Stimulated activated CD4-positive, alpha-beta T cell treated with anti-CD3 and anti-CD28 coated beads, Interleukin-2, amount 100 ng/mL, for 24 hours (primary cell): ENCODE data around the gene ZFYVE1.
"Not testable (repeated sequence)": the region's sequence is repeated elsewhere in the genome, so short reads cannot be mapped to it uniquely, and the experiment has no call there.

ENCODE experiments used
- DNase-seq, 2 donors: peaks; one replicate each; pipeline ENCODE4 v3.0.0-alpha.2; 2020

ZFYVE1 gene

DNA sequence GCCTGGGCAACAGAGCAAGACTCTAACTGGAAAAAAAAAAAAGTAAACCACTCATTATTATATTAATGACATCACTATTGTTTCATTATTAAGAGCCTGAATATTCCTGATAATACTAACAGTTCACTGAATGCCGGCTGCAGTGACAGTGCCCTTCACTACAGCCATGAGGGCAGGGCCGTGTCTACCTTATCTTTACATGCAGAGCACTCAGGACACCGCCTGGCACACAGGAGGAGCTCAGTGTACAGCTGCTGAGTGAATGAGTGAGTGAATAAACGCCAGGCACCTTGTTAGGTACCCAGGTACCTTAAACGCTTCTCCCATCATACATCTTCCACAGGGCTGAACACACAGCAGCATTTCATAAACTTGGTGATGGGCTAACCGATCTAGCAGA is 23.2 kb downstream of the ZFYVE1 start:
- DNase-seq = no peak

DNA sequence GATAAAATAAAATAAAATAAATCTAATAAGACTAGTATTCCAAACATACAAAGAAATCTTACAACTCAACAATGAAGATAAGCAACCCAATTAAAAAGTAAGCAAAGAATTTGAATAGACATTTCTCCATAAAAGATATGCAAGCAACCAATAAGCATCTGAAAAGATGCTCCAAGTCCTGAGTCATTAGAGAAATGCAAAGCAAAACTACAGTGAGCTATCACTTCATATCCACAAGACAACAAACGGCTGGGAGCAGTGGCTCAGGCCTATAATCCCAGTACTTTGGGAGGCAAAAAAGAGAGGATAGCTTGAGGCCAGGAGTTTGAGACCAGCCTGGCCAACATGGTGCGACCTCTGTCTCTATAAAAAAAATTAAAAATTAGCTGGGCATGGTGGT is 26.8 kb downstream of the ZFYVE1 start:
- no peak for DNase-seq

DNA sequence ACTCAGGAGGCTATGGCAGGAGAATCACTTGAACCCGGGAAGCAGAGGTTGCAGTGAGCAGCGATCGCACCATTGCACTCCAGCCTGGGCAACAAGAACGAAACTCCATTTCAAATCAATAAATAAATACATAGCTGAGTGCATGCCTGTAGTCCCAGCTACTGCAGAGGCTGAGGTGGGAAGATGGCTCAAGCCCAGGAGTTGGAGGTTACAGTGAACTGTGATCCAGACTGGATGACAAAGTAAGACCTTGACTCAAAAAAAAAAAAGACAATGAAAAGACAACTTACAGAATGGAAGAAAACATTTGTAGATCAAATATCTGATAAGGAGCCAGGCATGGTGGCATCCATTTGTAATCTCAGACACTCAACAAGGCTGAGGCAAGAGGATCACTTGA is 27.6 kb downstream of the ZFYVE1 start:
- no peak for DNase-seq

DNA sequence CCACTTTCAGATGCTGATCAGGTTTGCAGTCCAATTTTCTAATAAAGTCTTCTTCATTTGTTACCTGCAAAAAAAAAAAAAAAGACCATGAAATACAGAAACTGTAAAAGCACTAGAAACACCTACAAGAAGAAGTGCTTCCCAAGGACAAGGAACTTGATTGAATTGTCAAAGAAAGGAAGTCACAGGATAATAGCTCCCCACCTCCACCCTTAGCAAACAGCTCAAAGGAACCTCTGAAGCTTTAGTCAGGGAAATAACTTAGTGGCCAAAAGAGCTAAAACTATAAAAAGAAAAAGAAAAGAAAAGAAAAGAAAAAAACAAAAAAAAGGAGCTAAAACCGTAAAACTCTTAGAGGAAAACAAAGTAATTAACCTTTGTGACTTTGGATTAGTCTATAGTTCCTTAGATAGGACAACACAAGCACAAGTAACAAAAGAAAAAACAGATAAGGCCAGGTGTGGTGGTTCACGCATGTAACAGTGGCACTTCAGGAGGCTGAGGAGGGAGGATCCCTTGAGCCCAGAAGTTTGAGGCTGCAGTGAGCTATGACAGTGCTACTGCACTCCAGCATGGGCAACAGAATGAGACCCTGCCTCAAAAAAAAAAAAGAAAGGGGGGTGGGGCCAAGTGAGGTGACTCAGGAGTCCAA is 28.5 kb downstream of the ZFYVE1 start:
- no peak for DNase-seq

DNA sequence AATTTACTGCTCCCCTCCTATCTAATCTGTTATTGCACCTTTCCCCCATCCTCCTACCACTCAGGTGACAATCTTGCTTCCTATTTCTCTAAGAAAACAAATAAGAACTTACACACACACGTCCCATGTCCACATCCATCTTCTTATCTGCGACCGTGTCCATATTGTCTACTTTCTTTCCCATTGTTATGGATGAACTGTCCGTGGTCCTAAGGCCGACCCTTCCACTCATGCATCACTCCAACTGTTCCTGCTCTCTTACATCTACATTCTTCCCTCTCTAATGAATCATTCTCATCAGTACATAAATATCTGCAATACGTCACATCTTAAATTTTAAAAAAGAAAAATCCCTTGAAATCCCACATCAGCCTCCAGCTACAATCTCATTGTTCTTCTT is 30.0 kb downstream of the ZFYVE1 start:
- DNase-seq = no peak

DNA sequence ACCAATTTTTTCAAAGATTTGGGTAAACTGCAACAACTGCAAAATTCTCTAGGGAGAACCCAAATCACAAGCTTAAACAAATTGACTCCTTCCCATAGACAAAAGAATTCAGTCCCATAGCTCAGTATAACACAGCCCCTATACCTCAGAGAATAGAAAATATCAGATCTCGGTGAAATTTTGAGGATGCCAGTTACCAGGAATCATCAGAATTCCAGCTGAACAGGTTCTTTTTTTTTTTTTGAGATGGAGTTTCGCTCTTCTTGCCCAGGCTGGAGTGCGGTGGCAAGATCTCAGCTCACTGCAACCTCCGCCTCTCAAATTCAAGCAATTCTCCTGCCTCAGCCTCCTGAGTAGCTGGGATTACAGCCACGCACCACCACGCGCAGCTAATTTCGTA is 36.7 kb downstream of the ZFYVE1 start:
- DNase-seq = no peak

DNA sequence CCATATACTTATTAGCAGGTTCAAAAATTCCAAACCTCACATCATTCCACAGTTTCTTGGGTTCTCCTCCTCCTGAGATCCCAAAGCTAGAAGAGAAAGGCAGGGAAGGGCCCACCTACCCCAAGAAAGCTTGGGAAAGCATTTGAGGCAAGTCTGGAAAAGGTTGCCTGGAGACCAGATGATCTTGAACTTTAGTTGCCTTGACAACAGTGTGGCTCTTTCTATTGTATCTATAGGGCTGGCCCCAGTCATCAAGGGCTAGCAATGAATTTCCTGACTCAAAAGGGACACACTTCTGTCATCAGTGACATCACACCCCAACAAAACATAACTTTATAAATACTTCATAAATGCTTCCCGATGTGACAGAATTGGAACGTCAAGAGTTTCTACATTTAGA is 40.0 kb downstream of the ZFYVE1 start:
- no peak for DNase-seq

DNA sequence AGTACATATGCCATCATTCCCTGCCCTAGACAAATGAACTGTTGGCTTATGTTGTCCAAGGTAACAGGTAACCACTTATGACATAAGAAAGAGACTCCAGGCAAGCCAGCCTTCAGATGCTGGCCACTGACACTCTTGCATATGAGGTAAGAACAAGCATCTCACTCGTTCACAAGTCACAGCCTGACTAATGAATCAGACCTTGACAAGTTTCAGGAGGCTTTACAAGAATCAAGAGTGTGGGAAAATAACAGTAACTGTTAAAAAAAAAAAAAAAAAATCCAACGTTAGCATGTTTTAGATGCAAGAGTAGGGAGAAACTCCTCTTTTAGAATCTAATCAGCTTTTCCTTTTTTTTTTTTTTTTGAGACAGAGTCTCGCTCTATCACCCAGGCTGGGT is 40.7 kb downstream of the ZFYVE1 start:
- no peak for DNase-seq

DNA sequence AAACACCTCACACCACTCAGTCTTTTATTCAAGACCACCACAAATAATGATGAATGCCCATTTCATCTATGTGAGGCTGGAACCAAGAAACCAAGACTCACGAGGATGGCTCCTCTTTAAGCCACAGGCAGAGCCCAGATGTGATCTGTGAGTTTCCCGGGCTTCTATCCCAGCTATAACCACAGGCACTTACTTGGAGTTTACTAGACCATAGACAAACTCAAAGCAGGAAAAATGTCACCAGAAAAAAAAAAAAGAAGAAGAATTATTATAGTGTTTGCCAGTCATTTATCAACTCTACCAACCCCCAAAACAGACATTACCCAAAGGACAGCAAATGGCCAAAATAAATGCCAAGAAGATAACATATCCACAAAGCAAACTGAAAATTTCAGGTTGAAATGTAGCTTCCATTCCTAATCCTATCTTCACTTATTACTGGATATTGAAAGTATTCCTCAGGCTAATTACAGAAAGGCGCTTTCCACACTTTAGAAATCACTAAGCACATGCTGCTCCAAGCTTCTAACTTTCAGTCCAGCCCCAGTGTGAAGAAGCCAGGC is 44.7 kb downstream of the ZFYVE1 start:
- no peak for DNase-seq

DNA sequence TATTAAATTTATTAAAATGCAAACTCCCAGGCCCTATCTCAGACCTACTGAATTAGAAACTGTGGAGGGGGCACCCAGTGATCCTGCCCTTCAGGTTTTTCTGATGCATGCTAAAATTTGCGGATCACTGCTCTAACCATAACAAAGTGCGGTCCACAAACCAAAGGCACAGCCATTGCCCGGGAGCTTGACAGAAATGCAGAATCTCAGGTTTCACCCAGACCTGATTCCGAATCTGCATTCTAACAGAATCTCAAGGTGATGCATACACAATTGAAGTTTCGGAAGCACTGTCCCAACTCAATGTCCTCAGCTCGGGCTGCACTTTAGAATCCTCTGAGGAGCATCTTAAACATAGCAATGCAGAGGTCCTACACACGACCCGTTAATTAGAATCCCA is 46.0 kb downstream of the ZFYVE1 start:
- DNase-seq = no peak

DNA sequence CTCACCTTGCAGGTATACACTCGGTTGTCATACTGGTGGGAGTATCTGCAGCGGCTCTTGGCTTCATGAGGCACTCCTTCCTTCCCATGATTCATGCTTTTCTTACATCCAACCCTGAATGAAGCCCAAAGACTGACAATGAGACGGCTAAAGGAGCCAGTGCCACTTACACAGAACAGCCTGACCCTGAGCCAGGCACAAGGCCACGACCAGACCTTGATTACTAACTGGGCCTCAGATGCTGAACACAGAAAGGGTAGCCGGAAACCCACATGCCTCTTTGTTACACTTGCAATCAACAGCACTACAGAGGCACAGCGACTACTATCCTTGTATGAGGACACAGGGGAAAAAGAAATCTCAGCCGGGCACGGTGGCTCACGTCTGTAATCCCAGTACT is 48.0 kb downstream of the ZFYVE1 start:
- DNase-seq = no peak

DNA sequence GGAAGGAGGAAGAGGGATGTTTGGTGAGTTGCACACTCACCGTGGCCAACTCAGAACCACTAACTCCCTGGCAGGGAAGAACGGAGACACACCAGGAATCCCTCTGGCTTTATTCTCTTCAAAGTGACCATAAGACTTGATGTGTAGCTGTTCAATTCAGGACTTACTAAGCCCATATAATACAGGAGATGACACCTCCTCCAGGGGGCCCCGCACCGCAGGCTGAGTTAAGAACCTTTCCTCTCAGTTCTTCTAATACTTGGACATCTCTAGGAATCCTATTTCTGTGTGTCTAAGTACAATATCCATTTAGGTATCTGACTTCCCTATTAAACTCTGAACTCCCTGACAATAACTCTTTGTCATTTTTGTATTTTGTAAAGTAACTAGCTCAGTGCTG is 51.1 kb downstream of the ZFYVE1 start:
- no peak for DNase-seq

DNA sequence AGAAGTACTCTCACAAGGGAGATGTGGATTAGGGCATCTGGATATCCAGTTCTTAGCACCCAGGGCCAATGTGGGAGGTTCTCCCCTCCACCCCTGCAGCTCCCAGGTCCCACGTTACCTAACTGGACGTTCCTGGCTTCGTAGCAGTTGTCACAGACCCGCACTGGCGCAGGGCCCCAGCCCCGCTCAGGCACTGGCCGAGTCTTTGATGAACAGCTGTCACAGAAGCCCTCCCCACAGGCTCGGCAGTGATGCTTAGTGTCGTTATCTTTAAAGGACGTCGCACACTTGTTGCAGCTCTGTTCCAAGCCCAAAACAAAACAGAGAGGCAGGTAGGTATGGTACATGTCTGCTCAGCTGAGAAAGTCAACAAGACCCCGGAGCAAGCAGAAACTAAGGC is 52.2 kb downstream of the ZFYVE1 start:
- DNase-seq = no peak

DNA sequence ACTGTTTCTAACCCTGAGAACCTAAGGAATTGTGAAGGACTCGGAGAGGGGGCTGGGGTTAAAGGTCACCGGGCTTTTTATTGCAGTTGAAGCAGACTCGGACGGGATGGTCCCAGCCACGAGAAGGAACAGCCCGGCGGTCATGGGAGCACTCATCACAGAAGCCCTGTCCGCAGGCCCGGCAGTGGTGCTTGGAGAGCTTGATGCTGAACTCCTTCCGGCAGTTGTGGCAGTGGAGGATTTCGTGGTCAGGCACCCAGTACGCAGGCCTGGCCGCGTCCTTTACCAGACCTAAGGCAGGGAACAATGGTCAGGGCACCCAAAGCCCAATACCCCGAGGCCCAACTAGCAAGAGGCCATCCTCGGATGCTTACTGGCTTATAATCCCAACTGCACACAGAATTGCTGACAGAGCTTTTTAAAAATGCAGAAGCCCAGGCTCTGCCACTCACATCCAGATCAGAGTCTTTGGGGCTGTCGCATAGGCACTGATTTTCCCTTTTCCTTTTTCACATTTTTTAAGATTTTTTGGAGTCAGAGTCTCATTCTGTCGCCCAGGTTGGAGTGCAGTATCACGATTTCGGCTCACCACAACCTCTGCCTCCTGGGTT is 56.0 kb downstream of the ZFYVE1 start:
- no peak for DNase-seq

DNA sequence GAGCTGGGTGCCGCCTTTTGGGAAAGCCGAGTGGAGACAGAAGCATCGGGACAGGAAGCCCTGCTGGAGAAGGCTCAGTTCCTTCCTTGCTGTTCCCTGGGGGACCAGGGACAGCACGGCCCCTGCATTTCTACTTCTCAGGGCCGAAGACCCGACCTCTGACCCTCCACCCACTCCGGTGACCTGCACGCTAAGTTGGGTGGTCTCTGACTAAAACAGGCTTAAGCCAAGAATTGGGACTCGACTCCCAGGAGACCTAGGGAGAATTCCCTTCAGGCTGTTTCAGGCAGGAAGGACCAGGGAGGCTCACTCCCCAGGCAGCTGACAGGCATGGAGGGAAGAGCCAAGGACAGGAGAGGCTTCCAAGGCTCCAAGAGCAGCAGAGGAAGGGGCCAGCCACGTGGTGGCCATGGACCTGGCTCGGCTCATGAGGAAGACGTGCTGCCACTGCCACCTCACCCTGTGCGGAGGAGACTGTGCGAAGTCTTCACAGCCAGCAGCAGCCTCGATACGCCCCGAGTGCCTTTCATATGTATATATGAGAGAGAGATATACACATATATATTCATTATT is 56.8 kb downstream of the ZFYVE1 start:
- no peak for DNase-seq

DNA sequence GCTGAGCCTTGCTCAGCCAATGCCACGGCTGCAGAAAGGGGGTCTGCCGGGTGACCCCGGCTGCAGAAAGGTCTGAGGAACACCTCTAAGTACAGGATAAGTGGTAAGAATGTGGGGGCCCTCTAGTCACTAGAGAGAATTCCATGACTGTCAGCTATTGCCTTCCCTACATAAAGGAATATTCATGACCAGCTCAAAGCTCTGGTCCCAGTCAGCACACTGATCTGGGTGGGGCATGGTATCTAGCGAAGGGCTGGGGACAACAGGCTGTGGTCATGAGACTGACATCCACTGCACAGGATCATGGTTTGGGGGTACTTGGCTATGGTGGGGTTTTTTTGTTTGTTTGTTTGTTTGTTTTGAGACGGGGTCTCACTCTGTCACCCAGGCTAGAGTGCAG is 58.6 kb downstream of the ZFYVE1 start:
- DNase-seq = no peak

DNA sequence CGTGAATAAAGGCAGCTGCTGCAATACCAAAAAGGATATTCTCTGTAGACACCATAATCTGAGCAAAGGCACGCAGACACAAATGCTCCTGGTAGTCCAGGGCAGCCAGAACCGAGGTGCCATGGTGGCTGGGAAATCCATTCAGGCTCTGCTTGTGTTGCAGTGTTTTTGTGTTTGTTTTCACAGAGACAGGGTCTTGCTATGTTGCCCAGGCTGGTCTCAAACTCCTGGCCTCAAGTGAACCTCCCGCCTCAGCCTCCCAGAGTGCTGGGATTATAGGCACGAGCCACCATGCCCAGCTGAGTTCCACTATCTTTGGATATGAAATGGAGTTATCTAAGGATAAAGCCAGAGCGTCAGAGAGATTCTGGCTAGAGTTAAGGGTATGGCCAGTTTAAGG is 60.9 kb downstream of the ZFYVE1 start:
- DNase-seq = no peak

DNA sequence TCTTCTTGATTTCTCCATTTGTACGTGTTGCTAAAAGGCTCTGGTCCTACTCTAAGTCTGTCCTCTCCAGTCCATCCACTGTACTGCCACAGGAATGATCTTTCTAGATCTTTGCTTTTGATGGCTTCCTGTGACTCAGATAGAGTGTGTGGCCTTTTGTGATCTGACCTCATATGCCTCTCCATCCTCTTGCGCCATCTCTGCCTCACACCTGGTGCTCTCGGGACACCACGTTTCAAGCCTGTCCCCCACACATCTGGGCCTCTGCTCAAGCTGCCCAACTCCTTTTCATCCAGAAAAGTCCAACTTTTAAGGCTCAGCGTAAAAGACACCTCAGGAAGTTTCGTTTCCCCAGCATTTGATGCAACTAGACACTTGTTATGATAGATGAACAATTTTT is 61.7 kb downstream of the ZFYVE1 start:
- DNase-seq = no peak

DNA sequence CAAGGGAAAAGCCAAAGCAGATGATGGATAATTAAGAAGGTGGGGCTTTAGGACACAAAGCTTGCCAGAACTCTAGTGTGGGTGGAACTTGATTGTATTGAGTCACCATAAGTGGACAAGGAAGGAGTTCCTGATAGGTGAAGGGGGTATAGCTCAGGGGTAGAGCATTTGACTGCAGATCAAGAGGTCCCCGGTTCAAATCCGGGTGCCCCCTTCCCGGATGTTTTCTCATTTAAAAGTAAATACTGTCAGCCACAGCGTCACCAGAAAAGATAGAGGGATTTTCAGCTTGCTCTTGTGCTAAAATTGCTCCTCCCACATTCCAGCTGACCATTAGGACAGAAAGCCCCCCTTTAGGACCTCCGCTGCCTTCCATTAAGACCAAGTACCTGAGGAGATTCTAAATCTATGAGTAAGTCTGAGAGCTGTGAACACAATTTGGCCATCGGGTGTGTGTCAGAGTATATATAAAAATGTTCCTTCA is 64.0 kb downstream of the ZFYVE1 start:
- no peak for DNase-seq

DNA sequence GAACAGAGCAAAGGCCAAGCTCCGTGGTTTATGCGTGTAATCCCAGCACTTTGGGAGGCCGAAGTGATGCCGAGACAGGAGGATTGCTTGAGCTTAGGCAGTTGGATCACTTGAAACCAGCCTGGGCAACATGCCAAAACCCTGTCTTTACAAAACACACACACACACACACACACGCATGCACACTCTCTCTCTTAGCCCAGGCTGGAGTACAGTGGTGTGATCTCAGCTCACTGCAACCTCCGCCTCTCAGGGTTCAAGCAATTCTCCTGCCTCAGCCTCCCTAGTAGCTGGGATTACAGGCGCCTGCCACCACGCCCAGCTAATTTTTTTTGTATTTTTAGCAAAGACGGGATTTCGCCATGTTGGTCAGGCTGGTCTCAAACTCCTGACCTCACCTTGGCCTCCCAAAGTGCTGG is 64.6 kb downstream of the ZFYVE1 start:
- DNase-seq = not testable (repeated sequence)

DNA sequence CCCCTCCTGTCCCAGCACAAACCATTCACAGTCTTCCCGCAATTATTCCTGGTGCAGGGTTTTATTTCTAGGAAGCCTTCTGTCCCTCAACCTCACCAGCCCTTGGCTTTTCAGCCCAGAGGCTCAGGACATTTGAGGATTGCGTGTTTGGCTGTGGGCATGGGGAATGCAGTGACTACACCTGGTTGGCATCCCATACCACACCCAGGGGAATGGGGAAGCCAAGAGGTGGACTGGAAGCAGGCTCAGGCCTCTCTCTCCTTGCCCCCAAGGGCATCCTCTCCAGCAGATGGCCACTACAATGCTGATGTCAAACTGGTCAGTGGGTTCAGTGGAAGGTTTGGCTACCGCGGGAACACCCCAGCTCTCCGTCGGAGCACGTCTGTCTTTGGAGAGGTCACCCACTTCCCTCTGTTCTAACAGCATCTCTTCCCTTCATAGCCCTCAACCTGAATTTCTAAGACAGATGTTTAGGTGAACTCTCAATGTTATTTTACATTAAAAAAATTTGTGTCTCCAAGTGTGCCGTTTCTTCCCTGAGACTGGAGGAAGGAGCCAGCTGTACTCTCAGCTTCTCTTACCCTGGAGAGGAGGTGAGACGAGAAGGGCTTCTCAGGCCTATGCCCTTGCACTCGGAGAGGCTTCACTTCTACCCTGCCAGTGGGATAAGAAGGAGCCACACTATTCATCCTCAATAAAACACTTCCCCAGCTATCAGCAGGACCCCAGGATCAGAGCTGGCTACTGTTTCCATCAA is 65.1 kb downstream of the ZFYVE1 start:
- DNase-seq = no peak

DNA sequence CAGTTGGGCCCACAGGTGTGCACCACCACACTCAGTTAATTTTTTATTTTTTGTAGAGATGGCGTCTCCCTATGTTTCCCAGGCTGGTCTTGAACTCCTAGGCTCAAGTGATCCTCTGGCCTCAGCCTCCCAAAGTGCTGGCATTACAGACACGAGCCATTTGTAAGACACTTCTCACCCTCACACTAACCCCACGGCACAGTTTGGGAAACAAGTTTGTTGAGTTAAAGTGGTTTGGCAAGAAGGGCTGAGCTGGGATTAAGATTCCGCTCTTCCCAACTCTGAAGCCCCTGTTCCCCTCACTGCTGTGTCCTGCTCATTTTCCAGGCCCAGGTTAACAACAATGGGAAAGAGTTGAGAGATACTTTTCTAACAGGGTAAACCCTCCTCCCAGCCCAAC is 65.9 kb downstream of the ZFYVE1 start:
- not testable (repeated sequence) for DNase-seq

DNA sequence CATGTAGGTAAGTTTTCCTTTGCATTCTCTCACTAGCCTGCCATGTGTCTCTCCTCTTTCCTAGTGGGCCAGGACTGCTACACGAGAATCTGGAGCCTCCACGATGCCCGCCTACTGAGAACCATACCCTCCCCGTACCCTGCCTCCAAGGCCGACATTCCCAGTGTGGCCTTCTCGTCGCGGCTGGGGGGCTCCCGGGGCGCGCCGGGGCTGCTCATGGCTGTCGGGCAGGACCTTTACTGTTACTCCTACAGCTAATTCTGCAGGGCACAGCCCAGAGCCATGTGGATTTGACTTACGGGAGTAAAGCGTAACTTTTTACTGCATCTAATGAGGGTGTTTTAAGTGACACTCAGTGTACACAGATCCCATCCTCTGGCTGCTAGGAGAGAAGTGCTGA is 68.4 kb downstream of the ZFYVE1 start:
- DNase-seq = no peak

DNA sequence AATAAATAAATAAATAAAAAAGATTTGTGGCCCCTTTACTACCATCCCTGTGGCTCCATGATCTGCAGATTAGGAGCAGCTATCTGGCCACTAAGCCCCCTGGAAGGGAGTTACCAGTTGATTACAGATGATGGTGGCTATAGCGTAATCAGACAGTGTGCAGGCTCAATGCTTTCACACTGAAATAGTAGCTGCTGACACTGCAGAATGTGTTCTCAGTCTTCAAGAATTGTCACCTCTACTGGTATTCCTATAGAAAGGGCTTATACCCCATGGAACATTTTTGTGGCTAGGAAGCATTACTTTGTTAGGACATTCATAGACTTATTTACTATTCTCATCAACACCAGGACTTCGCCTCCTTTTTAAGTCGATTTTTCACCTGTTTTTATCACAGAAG is 69.7 kb downstream of the ZFYVE1 start:
- no peak for DNase-seq
